GM21528 (cell line): ENCODE results near the gene NR1H2.

Source experiments
- ATAC-seq: cut with Tn5 transposase; IDR thresholded peaks from one replicate; pipeline ENCODE4 v1.9.1; 2021; ENCODE audit warnings: mild to moderate bottlenecking, moderate library complexity; ENCODE audit not compliant: unreplicated experiment, low FRiP score

Gene NR1H2

GRCh38 chr19:50399368-50399745 is 23.1 kb downstream of the NR1H2 start:
- ATAC-seq: no peak

GRCh38 chr19:50401605-50402450 is 25.6 kb downstream of the NR1H2 start:
- no peak for ATAC-seq

GRCh38 chr19:50402544-50403301 is 26.5 kb downstream of the NR1H2 start:
- ATAC-seq: no peak

- no peak for ATAC-seq
Observed at GRCh38 chr19:50406156-50406820, 30.0 kb downstream of the NR1H2 start.

GRCh38 chr19:50406829-50407228 is 30.6 kb downstream of the NR1H2 start:
- ATAC-seq: no peak

- ATAC-seq: no peak
Observed at GRCh38 chr19:50409347-50409746, 33.1 kb downstream of the NR1H2 start.

- ATAC-seq: no peak
Observed at GRCh38 chr19:50410109-50410508, 33.9 kb downstream of the NR1H2 start.

GRCh38 chr19:50412419-50412818 is 36.2 kb downstream of the NR1H2 start:
- ATAC-seq: no peak

- no peak for ATAC-seq
Observed at GRCh38 chr19:50413096-50413495, 36.8 kb downstream of the NR1H2 start.

GRCh38 chr19:50413531-50413930 is 37.3 kb downstream of the NR1H2 start:
- ATAC-seq: no peak

- ATAC-seq: peak; percentile 1
Observed at GRCh38 chr19:50414864-50415660, 38.8 kb downstream of the NR1H2 start.

- peak; percentile 47 for ATAC-seq
Observed at GRCh38 chr19:50415661-50416033, 39.4 kb downstream of the NR1H2 start.

- ATAC-seq: no peak
Observed at GRCh38 chr19:50416034-50416977, 40.0 kb downstream of the NR1H2 start.

- ATAC-seq: no peak
Observed at GRCh38 chr19:50417111-50418081, 41.1 kb downstream of the NR1H2 start.

GRCh38 chr19:50418176-50419021 is 42.1 kb downstream of the NR1H2 start, which contains the start of gene SPIB:
SPIB (plus strand) TSS chr19:50418938; CDS start chr19:50418963, 25 bp downstream.
- no peak for ATAC-seq

GRCh38 chr19:50419022-50419579 is 42.8 kb downstream of the NR1H2 start:
- no peak for ATAC-seq

GRCh38 chr19:50419580-50420035 is 43.4 kb downstream of the NR1H2 start:
- no peak for ATAC-seq
